Activated CD8-positive, alpha-beta memory T cell treated with anti-CD3 and anti-CD28 coated beads, Interleukin-2, amount 50 U/mL, for 1 hour (primary cell): Measurements from ENCODE around the gene MYLK2.

Experiments
- DNase-seq: peaks from one replicate; pipeline ENCODE4 v3.0.0-alpha.2; 2020; ENCODE audit errors: extremely low read depth

The MYLK2 gene

GRCh38 chr20:31853481-31853880 lies 34.3 kb downstream of the MYLK2 start:
- no peak for DNase-seq

- DNase-seq, result no peak
These were observed 37.4 kb downstream of the MYLK2 start for GRCh38 chr20:31856516-31856915.

- no peak for DNase-seq
These were observed 39.0 kb downstream of the MYLK2 start for GRCh38 chr20:31857861-31858759.

- DNase-seq, result no peak
These were observed 39.6 kb downstream of the MYLK2 start for GRCh38 chr20:31858760-31859083.

- DNase-seq, result no peak
These were observed 40.3 kb downstream of the MYLK2 start for GRCh38 chr20:31859266-31859997.

GRCh38 chr20:31859998-31860380 lies 40.8 kb downstream of the MYLK2 start:
- no peak for DNase-seq

GRCh38 chr20:31860390-31861134 lies 41.4 kb downstream of the MYLK2 start:
- no peak for DNase-seq

GRCh38 chr20:31861135-31861384 lies 41.9 kb downstream of the MYLK2 start:
- DNase-seq, result no peak

GRCh38 chr20:31861385-31862156 lies 42.4 kb downstream of the MYLK2 start:
- peak; percentile 32 for DNase-seq

- no peak for DNase-seq
These were observed 43.0 kb downstream of the MYLK2 start for GRCh38 chr20:31862157-31862470.

- no peak for DNase-seq
These were observed 43.4 kb downstream of the MYLK2 start for GRCh38 chr20:31862506-31862905.

- DNase-seq, result no peak
These were observed 44.3 kb downstream of the MYLK2 start for GRCh38 chr20:31863296-31864085.

GRCh38 chr20:31864521-31865400 lies 45.6 kb downstream of the MYLK2 start:
- no peak for DNase-seq

- no peak for DNase-seq
These were observed 47.1 kb downstream of the MYLK2 start for GRCh38 chr20:31866221-31866620.

- DNase-seq, result no peak
These were observed 49.9 kb downstream of the MYLK2 start for GRCh38 chr20:31868853-31869672.

- DNase-seq, result no peak
These were observed 50.5 kb downstream of the MYLK2 start for GRCh38 chr20:31869673-31869941.

GRCh38 chr20:31869942-31870725 lies 51.0 kb downstream of the MYLK2 start, which contains the start of the genes DUSP15 and TTLL9:
TSS of gene DUSP15 (minus strand) at chr20:31870527. CDS start at chr20:31870337, 190 bp downstream.
TSS of gene TTLL9 (plus strand) at chr20:31870634. CDS start at chr20:31871127, 493 bp downstream.
- DNase-seq, result no peak

GRCh38 chr20:31870726-31871617 lies 51.8 kb downstream of the MYLK2 start:
- no peak for DNase-seq
